ENCODE measurements around the gene RCCD1. TPM values are rescaled to one million over a fixed set of nuclear protein-coding genes. Genes with fewer than 3 reads are reported as not detected.

The RCCD1 gene
- total RNA-seq, 2 experiments from 2014 or later: 52.0 to 52.4 TPM

GRCh38 chr15:90982135-90982534, 27.5 kb downstream of the RCCD1 start:
- H3K4me3 Mint-ChIP-seq: no peak overlapping the region

GRCh38 chr15:90986790-90987507, 32.3 kb downstream of the RCCD1 start:
- intact Hi-C loops (cut with micrococcal nuclease): no loop called here
- DNase-seq: no peak
- no peak overlapping the region for H3K4me3 Mint-ChIP-seq
- no peak overlapping the region for H3K27ac Mint-ChIP-seq
- H3K4me1 Mint-ChIP-seq (ENCODE audit: low read depth): peaks cover 23% of the 10 kb centered on the region
- no peaks in the 10 kb centered on the region for H3K9me3 Mint-ChIP-seq
- peaks cover 27% of the 10 kb centered on the region for H3K36me3 Mint-ChIP-seq (ENCODE audit: low read depth)
- no peaks in the 10 kb centered on the region for H3K27me3 Mint-ChIP-seq (ENCODE audit: low read depth)
- CTCF ChIA-PET: interaction anchor here (0.6 to 3.4 kb wide), 3 partner anchors 8 to 78 kb away, joined by 3 to 14 read pairs (median 5); no protein-coding TSS in a partner anchor

More at GRCh38 chr15:90982135-90982534, 27.5 kb downstream of the RCCD1 start:
- Mint-ChIP-seq H3K9me3 (no peaks in the 10 kb centered on the region), H3K27ac (no peak overlapping the region), H3K36me3 (ENCODE audit: low read depth) (peaks cover 64% of the 10 kb centered on the region), H3K4me1 (ENCODE audit: low read depth) (peaks cover 6% of the 10 kb centered on the region), H3K27me3 (ENCODE audit: low read depth) (no peaks in the 10 kb centered on the region)
- intact Hi-C loops (cut with micrococcal nuclease): no loop called here
- DNase-seq: no peak
- CTCF ChIA-PET: interaction anchor here (1.1 kb wide), 1 partner anchor 11 kb away, joined by 7 read pairs; no protein-coding TSS in a partner anchor

GRCh38 chr15:90987561-90988141, 33.0 kb downstream of the RCCD1 start:
- Mint-ChIP-seq H3K36me3 (ENCODE audit: low read depth) (peaks cover 24% of the 10 kb centered on the region), H3K4me1 (ENCODE audit: low read depth) (peaks cover 26% of the 10 kb centered on the region), H3K9me3 (no peaks in the 10 kb centered on the region), H3K27me3 (ENCODE audit: low read depth) (no peaks in the 10 kb centered on the region), H3K4me3 (no peak overlapping the region), H3K27ac (no peak overlapping the region)
- no peak for DNase-seq
- CTCF ChIA-PET: interaction anchor here (0.8 to 3.4 kb wide), 3 partner anchors 8 to 31 kb away, joined by 3 to 14 read pairs (median 5); no protein-coding TSS in a partner anchor
- intact Hi-C loops (cut with micrococcal nuclease): no loop called here

- Mint-ChIP-seq H3K27me3 (ENCODE audit: low read depth) (no peaks in the 10 kb centered on the region), H3K27ac (no peak overlapping the region), H3K4me3 (no peak overlapping the region)
Observed at GRCh38 chr15:90988296-90988695, 33.6 kb downstream of the RCCD1 start.

GRCh38 chr15:90989040-90989768, 34.5 kb downstream of the RCCD1 start:
- DNase-seq: no peak
- no peaks in the 10 kb centered on the region for H3K9me3 Mint-ChIP-seq
- intact Hi-C loops (cut with micrococcal nuclease): no loop called here
- CTCF ChIA-PET: interaction anchor here (0.6 to 1.0 kb wide), 2 partner anchors 8 to 32 kb away, joined by 3 to 5 read pairs; no protein-coding TSS in a partner anchor
- H3K27me3 Mint-ChIP-seq (ENCODE audit: low read depth): no peaks in the 10 kb centered on the region
- no peak overlapping the region for H3K4me3 Mint-ChIP-seq
- H3K36me3 Mint-ChIP-seq (ENCODE audit: low read depth): peaks cover 17% of the 10 kb centered on the region
- no peak overlapping the region for H3K27ac Mint-ChIP-seq
- H3K4me1 Mint-ChIP-seq (ENCODE audit: low read depth): peaks cover 28% of the 10 kb centered on the region

More at GRCh38 chr15:90988296-90988695, 33.6 kb downstream of the RCCD1 start:
- DNase-seq: no peak
- Mint-ChIP-seq H3K9me3 (no peaks in the 10 kb centered on the region), H3K36me3 (ENCODE audit: low read depth) (peaks cover 21% of the 10 kb centered on the region), H3K4me1 (ENCODE audit: low read depth) (peaks cover 28% of the 10 kb centered on the region)
- intact Hi-C loops (cut with micrococcal nuclease): no loop called here
- CTCF ChIA-PET: interaction anchor here (0.8 to 1.9 kb wide), 2 partner anchors 9 to 32 kb away, joined by 3 to 5 read pairs; no protein-coding TSS in a partner anchor

- Mint-ChIP-seq H3K27me3 (ENCODE audit: low read depth) (no peaks in the 10 kb centered on the region), H3K4me1 (ENCODE audit: low read depth) (peaks cover 29% of the 10 kb centered on the region), H3K27ac (no peak overlapping the region), H3K4me3 (no peak overlapping the region), H3K36me3 (ENCODE audit: low read depth) (peaks cover 12% of the 10 kb centered on the region), H3K9me3 (no peaks in the 10 kb centered on the region)
- CTCF ChIA-PET: interaction anchor here (1.0 to 1.3 kb wide), 2 partner anchors 33 to 34 kb away, joined by 4 to 5 read pairs; no protein-coding TSS in a partner anchor
- no peak for DNase-seq
- intact Hi-C loops (cut with micrococcal nuclease): no loop called here
Observed at GRCh38 chr15:90990446-90990845, 35.8 kb downstream of the RCCD1 start.

GRCh38 chr15:90991587-90992285, 37.1 kb downstream of the RCCD1 start:
- no peaks in the 10 kb centered on the region for H3K27me3 Mint-ChIP-seq (ENCODE audit: low read depth)
- peaks cover 12% of the 10 kb centered on the region for H3K36me3 Mint-ChIP-seq (ENCODE audit: low read depth)
- H3K4me3 Mint-ChIP-seq: peak overlapping the region; percentile 2
- intact Hi-C loops (cut with micrococcal nuclease): no loop called here
- no peak for DNase-seq
- peaks cover 37% of the 10 kb centered on the region for H3K4me1 Mint-ChIP-seq (ENCODE audit: low read depth)
- H3K9me3 Mint-ChIP-seq: no peaks in the 10 kb centered on the region
- CTCF ChIA-PET: interaction anchor here (1.3 kb wide), 1 partner anchor 36 kb away, joined by 4 read pairs; no protein-coding TSS in a partner anchor
- H3K27ac Mint-ChIP-seq: no peak overlapping the region

GRCh38 chr15:90994059-90994416, 39.4 kb downstream of the RCCD1 start:
- Mint-ChIP-seq H3K4me3 (peak overlapping the region; percentile 100), H3K27me3 (ENCODE audit: low read depth) (no peaks in the 10 kb centered on the region), H3K9me3 (no peaks in the 10 kb centered on the region), H3K36me3 (ENCODE audit: low read depth) (peaks cover 29% of the 10 kb centered on the region), H3K4me1 (ENCODE audit: low read depth) (peaks cover 26% of the 10 kb centered on the region), H3K27ac (peak overlapping the region; percentile 98)
- intact Hi-C loops (cut with micrococcal nuclease): loop anchor here (1.0 kb wide), 5 partner anchors 28 to 91 kb away; partner anchors contain the start of genes MAN2A2, UNC45A and VPS33B
- DNase-seq: no peak
- CTCF ChIA-PET: interaction anchor here (0.8 kb wide), 1 partner anchor 253 kb away, joined by 3 read pairs; no protein-coding TSS in a partner anchor

- intact Hi-C loops (cut with micrococcal nuclease): loop anchor here (1.0 kb wide), 5 partner anchors 28 to 91 kb away; partner anchors contain the start of genes MAN2A2, UNC45A and VPS33B
- DNase-seq: peak; percentile 99
- Mint-ChIP-seq H3K4me1 (ENCODE audit: low read depth) (peaks cover 24% of the 10 kb centered on the region), H3K4me3 (peak within 1 kb of the TSS; percentile 100), H3K27me3 (ENCODE audit: low read depth) (no peaks in the 10 kb centered on the region), H3K36me3 (ENCODE audit: low read depth) (peaks cover 31% of the 10 kb centered on the region), H3K9me3 (no peaks in the 10 kb centered on the region), H3K27ac (peak within 1 kb of the TSS; percentile 98)
- CTCF ChIA-PET: interaction anchor here (0.6 to 1.0 kb wide), 3 partner anchors 37 to 252 kb away, joined by 3 to 4 read pairs (median 3); no protein-coding TSS in a partner anchor
Observed at GRCh38 chr15:90994417-90995311, 40.0 kb downstream of the RCCD1 start, which contains the start of gene PRC1. TSS of gene PRC1 (minus strand) at chr15:90994535. CDS start at chr15:90994417, 118 bp downstream.

GRCh38 chr15:90998737-90999136, 44.1 kb downstream of the RCCD1 start:
- H3K4me3 Mint-ChIP-seq: no peak overlapping the region
- H3K4me1 Mint-ChIP-seq (ENCODE audit: low read depth): peaks cover 9% of the 10 kb centered on the region
- H3K27me3 Mint-ChIP-seq (ENCODE audit: low read depth): no peaks in the 10 kb centered on the region
- H3K27ac Mint-ChIP-seq: peak overlapping the region; percentile 36
- CTCF ChIA-PET: no interaction called here
- peaks cover 39% of the 10 kb centered on the region for H3K36me3 Mint-ChIP-seq (ENCODE audit: low read depth)
- DNase-seq: no peak
- intact Hi-C loops (cut with micrococcal nuclease): no loop called here
- H3K9me3 Mint-ChIP-seq: no peaks in the 10 kb centered on the region

GRCh38 chr15:91001209-91001608, 46.5 kb downstream of the RCCD1 start:
- Mint-ChIP-seq H3K27ac (no peak overlapping the region), H3K4me3 (no peak overlapping the region), H3K9me3 (no peaks in the 10 kb centered on the region), H3K27me3 (ENCODE audit: low read depth) (no peaks in the 10 kb centered on the region), H3K36me3 (ENCODE audit: low read depth) (peaks cover 37% of the 10 kb centered on the region), H3K4me1 (ENCODE audit: low read depth) (peaks cover 1% of the 10 kb centered on the region)
- intact Hi-C loops (cut with micrococcal nuclease): no loop called here
- CTCF ChIA-PET: no interaction called here
- no peak for DNase-seq
